DMS153 treated with DMSO at 0.1 percent for 48 hours (cell line): Measurements from ENCODE around the gene AMBRA1.

Experiments used
- DNase-seq: peaks from one replicate; lab custom pipeline; 2025; ENCODE audit not compliant: unreplicated experiment; lab: John Stamatoyannopoulos, UW

The AMBRA1 gene, protein sequence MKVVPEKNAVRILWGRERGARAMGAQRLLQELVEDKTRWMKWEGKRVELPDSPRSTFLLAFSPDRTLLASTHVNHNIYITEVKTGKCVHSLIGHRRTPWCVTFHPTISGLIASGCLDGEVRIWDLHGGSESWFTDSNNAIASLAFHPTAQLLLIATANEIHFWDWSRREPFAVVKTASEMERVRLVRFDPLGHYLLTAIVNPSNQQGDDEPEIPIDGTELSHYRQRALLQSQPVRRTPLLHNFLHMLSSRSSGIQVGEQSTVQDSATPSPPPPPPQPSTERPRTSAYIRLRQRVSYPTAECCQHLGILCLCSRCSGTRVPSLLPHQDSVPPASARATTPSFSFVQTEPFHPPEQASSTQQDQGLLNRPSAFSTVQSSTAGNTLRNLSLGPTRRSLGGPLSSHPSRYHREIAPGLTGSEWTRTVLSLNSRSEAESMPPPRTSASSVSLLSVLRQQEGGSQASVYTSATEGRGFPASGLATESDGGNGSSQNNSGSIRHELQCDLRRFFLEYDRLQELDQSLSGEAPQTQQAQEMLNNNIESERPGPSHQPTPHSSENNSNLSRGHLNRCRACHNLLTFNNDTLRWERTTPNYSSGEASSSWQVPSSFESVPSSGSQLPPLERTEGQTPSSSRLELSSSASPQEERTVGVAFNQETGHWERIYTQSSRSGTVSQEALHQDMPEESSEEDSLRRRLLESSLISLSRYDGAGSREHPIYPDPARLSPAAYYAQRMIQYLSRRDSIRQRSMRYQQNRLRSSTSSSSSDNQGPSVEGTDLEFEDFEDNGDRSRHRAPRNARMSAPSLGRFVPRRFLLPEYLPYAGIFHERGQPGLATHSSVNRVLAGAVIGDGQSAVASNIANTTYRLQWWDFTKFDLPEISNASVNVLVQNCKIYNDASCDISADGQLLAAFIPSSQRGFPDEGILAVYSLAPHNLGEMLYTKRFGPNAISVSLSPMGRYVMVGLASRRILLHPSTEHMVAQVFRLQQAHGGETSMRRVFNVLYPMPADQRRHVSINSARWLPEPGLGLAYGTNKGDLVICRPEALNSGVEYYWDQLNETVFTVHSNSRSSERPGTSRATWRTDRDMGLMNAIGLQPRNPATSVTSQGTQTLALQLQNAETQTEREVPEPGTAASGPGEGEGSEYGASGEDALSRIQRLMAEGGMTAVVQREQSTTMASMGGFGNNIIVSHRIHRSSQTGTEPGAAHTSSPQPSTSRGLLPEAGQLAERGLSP (N-terminal part only)

DNA sequence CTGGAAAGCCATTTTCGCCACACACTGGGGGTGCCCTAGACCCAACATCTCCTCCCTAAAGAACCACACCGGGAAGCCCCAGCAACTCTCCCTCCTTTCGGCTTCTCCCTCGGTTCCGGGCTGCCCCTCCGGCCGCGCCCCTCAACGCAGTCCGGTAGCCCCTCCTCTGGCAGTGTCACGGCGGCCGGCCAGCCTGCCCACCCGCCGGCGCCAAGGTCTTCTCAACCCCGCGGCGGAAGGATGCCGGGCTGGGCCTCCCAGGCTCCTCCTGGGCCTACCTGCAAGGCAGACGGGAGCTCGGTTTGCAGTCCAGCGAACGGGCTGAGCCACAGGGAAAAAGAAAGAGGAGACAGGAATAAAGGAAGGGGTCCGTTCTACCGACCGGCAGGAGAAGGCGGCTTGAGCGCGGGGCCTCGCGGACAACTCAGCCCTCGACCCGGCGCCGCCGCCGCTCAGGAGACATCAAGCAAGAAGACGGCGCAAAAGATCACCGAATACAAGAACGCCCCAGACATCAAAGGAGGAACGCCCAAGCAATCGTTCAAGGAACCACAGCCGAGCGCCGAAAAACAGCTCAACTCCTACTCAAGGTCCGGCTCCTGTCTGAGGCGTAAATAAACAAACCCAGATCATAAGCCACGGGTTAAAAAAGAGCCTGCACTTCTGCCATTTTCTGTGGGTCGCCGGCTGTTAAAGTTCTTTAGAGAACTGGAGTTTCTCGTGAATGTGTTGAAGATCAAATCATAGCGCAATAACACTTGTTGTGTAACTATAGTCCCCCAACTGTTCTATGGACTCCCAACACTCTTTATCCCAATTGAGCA lies at the start of gene AMBRA1:
TSS of gene AMBRA1 (minus strand) at position 474 of the 824 bp plus-strand sequence. CDS start 45,643 bp downstream, outside the sequence.
- peak; percentile 73 for DNase-seq

DNA sequence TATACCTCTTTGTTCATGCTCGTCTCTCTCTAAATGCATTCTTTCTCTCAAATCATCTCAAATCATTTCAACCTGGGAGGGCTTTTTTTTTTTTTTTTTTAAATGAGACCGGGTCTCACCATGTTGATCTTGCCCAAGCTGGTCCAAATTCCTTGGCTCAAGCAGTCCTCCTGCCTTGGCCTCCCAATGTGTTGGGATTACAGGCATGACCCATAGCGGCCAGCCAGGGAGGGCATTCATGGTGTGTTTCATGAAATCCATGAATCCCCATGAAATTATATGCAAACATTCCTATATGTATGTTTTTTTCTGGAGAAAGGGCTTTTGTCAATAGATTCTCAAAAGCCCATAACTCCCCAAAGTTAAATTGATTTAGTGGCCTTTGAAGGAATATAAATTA lies 49.7 kb upstream of the AMBRA1 start:
- no peak for DNase-seq

DNA sequence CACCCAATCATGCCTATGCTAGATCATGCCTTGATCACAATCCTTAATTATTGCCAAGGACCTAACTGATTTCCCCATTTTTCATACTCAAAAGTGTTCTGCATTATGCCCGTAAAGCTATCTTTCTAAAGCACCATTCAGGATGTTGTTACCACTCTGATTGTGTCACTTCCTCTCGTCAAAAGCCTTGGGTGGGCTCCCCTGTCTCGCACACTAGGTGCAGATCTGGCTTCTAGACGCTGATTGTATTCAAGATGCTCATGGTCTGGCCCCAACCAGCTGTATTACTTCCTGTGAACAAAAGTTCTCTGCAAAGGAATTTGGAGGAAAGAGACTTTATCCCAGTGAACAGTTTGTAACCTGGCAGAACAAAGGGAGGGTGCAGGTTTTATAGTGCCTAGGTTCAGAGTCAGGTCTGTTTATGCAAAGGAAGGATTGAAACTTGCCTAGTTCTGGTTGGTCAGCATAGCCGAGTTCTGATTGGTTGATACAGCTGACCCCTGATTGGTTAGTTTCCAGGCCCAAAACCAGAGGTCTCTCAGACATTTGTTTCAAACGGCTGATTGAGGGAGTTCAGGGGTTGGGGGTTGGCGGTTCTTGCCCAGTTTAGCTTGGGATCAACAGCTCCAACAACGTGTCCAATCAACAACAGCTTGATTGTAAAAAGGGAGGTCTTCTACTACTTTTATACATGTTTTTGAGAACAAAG lies 49.0 kb upstream of the AMBRA1 start:
- DNase-seq = no peak

DNA sequence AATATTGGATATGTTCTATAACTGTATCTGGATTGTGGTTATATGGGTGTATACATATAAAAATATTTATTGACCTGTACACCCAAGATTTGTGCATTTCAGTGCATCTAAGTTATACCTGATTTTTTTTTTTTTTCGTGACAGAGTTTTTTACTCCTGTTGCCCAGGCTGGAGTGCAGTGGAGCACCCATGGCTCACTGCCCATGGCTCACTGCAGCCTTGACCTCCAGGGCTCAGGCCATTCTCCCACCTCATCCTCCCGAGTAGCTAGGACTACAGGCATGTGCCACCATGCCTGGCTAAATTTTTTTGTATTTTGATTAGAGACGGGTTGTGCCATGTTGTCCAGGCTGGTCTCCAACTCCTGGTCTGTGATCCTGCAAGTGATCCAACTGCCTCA lies 47.8 kb upstream of the AMBRA1 start:
- DNase-seq = no peak

DNA sequence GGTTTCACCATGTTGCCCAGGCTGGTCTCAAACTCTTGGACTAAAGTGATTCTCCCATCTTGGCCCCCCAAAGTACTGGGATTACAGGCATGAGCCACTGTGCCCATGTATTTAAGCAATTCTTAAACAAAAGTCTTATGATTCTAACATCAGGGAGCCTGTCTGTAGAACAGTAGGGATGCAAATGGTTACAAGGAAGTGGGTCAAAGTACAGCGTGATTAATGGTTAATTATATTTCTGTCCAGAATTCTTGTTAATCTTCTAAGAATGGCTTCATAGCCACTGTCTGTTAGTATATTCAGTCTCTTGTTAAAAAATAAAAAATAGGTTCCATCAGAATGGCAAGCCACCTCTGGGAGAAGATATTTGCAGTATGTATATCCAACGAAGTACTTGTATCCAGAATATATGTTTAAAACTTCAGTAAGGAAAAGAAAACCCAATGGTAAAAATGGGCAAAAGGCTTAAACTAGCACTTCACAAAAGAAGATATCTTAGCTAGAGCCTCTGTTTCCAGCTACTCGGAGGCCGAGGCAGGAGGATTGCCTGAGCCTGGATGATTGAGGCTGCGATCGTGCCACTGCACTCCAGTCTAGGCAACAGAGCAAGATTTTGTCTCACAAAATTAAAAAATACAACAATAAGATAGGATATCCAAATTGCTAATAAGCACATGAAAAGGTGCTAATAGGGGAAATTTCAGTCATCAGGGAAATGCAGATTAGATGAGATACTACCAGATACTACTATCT lies 46.4 kb upstream of the AMBRA1 start:
- no peak for DNase-seq

DNA sequence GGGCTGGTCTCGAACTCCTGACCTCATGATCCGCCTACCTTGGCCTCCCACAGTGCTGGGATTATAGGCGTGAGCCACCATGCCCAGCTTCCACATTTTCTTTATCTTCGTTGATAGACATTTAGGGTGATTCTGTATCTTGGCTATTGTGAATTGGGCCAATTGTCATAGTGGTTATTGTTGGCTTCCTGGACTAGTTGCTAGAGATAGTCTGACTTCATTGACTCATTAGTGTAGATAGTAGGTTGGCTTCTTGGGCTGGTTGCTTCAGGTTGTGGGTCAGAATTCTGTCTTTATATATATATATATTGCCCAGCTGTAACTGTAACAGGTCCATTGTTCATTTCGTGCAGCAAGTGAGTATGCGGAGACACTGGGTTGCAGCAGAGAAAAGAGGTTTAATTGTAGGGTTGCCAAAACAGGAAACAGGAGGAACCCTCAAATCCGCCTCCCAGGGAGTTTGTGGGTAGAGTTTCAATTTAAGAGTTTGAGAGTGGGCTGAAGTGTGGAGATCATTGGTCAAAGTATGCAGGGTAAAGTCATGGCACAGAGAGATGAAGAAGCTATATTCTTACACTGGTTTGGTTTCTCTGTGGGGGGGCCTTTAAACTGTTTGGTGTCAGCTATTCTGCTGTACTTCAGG lies 45.5 kb upstream of the AMBRA1 start:
- DNase-seq = no peak

DNA sequence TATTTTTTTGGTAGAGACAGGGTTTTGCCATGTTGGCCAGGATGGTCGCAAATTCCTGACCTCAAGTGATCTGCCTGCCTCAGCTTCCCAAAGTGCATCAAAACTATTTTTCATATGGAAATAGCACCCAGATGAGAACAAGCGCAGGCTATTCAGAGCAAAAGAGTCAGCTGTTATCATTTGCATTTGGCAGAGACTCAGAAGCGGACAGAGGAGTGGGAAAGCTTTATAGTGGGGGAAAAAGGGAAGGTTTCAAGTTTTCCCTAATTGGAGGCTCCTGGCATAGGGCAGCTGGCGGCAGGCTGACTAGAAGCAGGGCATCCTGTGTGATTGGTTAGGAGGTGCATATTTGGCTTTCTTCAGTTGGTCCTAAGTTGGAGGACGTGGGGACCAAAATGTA lies 43.7 kb upstream of the AMBRA1 start:
- no peak for DNase-seq

DNA sequence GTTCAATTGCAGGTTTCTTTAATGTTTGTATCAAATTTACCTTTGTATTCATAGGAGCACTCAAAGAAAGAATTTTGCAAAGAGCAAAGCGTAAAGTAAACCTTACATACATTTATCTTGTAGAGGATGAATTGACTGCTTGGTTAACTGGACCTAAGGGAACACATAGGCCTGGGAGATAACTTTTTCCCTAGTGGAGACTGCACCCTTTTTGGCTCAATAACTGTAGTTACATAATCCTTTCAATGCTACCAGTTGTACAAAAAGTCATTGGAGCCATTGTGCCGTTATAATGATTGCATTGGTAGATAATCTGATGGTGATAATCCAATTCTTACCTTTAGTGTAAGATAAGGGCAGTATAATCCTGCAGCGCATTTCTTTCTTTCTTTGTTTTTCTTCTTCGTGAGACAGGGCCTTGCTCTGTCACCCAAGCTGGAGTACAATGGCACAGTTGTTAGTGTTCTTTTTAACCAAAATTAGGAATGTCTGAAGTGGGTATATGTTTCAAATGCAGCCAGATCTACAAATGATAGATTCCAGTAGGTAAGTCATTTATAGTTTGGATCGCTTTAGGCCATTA lies 41.8 kb upstream of the AMBRA1 start:
- no peak for DNase-seq

DNA sequence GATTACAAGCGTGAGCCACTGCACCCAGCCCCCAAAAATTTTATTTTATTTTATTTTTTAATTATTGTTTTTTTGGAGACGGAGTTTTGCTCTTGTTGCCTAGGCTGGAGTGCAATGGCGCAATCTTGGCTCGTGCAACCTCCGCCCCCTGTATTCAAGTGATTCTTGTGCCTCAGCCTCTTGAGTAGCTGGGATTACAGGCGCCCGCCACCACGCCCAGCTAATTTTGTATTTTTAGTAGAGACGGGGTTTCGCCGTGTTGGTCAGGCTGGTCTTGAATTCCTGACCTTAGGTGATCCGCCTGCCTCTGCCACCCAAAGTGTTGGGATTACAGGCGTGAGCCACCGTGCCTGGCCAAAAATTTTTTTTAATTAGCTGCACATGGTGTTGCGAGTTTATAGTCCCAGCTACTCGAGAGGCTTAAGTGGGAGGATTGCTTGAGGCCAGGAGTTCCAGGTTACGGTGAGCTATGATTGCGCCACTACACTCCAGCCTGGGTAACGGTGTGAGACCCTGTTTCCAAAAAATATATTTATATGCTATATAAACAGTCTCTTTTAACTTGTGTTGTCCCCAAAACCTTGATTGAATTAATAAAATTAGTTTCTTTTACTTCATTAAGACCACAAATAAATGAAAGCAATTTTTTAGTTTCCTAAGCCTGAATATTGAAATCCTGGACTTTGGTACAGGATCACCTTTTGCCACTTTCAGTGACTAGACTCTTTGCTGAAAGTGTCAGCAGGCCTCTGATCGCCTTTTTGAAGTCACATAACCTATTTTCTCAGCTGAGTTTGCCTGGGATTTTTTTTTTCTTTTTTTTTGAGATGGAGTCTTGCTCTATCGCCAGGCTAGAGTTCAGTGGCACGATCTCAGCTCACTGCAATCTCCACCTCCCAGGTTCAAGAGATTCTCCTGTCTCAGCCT lies 39.7 kb upstream of the AMBRA1 start:
- DNase-seq = no peak

DNA sequence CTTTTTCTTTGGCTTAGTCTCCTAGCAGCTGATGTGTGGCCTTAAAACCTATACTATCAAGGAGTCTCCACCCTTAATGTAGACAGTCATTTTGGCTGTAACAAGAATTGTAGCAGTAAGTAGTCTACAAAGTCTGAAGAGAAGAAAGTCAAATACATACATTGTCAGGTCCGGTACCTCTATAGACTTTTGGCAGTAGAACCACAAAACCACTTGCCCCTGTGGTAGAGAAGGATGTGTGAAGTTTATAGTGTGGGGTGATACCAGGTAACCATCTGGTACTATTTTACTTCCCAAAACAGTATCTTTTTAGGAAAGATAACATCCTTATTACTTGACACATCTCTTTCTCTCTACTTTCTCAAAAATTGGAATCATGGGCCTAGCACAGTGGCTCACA lies 38.7 kb upstream of the AMBRA1 start:
- no peak for DNase-seq

DNA sequence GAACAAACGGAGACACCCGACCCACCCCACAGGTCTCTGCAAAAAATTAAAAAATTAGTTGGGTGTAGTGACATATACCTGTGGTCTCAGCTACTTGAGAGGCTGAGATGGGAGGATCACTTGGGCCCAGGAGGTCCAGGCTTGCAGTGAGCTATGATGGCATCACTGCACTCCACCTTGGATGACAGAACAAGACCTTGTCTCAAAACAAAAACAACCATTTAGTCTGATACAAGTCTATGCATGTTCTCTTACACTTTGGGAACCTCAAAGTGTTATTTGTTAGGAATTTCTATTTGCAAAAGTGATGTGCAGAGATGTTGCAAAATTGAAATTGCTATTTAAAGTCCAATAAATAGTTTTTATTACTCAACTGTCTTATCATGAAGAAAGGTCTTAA lies 37.9 kb upstream of the AMBRA1 start:
- DNase-seq = no peak

DNA sequence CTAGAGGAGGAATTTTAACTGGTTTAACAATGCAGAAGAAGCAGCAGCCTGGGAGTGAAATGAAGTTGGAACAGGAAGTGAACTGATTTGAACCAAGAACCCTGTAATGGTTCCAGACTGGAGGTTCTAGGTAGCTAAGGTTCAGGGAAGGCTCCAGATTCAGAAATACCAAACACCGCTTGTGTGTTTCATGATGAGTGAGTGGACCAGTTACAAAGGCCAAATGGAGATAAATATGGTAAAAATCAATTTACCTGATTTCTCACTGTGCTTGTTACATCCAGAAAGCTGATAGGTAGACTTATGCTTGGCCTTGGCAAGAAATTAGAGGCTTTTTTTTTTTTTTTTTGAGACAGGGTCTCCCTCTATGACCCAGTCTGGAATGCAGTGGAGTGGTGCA lies 36.4 kb upstream of the AMBRA1 start:
- DNase-seq = no peak

DNA sequence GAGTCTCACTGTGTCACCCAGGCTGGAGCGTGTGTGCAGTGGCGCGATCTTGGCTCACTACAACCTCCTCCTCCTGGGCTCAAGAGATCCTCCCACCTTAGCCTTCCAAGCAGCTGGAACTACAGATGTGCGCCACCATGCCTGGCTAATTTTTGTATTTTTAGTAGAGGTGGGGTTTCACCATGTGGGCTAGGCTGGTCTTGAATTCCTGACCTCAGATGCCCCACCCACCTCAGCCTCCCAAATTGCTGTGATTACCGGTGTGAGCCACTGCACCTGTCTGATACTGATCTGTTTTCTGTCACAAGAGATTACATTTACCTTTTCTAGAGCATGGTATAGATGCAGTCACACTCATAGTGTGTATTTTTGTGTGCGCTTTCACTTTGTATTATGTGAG lies 35.1 kb upstream of the AMBRA1 start:
- no peak for DNase-seq

DNA sequence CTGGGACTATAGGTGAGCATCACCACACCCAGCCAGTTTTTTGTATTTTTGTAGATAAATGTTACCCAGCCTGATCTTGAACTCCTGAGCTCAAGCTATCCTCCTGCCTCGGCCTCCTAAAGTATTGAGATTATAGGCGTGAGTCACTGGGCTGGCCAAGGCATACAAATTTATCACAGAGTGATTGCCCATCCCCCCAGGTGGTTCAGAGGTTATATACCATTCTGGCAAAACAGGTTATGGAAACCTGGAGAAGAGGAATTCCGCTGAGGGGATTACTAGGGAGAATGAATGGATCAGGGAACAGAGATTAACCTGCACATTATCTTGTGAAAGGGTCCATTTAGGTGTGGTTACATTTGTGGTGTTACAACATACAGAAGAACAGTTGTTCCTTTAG lies 31.6 kb upstream of the AMBRA1 start:
- DNase-seq = no peak

DNA sequence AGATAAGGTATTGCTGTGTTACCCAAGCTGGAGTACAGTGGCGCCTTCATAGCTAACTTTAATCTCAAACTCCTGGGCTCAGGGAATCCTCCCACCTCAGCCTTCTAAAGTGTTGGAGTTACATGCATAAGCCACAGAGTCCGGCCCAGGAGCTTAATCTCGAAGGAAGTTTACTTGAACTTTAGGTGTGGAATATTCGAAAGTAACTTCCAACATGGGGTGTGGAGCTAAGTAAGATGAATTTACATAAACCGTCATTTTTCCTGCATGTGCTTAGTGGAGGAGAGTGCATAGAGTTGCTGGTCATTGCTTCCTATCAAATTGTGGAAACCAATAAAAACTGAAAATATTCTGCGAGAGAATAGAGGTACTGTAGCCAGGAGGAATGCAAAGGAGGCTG lies 25.0 kb upstream of the AMBRA1 start:
- no peak for DNase-seq

DNA sequence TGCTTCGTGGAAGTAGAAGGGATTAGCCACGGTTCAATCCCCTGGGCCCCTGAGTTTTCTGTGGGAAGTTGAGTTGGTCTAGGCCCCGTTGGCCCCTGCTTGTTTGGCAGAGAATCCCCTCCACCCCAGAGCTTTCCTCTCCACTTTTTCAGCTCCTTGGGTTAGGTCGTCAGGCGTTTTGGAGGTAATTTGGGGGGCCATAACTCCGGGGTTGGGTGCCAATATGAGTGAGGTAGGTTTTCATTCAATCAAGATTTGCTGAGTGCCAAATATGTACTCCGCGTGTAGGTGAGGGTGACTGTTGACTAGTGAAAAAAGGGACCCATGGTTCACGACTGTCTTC lies 24.1 kb upstream of the AMBRA1 start:
- no peak for DNase-seq

DNA sequence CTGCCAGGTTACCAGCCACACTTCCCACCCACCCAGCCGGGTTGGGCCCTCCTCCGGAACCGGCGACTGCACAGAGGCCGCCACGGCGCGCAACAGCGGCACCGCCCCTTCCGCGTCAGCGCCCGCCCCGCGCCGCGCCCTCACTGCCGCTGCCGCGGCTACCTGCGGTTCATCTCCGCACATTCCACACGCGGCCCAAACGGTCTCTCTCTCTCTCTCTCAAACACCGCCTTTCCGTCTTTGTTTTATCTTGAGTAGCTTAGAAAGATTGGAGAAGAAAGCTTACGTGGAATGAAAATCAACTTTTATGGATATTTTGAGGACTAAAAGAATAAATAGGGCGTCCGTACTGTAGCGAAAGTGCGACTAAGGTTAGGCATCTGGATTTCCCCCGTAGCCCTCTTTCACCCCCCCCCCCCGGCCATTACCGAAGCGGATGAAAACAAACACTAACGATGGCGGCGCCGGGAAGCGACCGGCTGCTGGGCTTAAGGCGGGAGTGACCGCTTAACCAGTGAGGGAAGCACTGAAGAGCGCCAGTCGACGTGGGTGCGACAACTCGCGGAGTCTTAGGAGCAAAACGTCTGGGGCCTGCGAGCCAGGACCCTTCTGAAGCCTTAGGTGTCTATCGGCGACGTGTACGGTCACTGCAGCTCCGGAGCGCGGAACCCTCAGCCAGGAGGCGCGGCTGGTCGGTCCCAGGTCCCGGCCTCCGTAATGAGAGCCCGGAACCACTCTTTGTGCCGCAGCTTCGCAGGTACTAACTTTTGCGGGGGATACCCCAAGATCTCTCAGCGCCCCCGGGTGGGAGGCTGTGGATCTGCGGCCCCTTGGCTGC lies 23.5 kb upstream of the AMBRA1 start, which contains the start of the genes ATG13 and HARBI1:
TSS of gene ATG13 (plus strand) at position 420 of the 838 bp plus-strand sequence. CDS start 26,739 bp downstream, outside the sequence.
TSS of gene HARBI1 (minus strand) at position 94 of the 838 bp plus-strand sequence. CDS start 990 bp downstream, outside the sequence.
- DNase-seq = peak; percentile 79
